Pulmonary artery endothelial cell (primary cell): ENCODE measurements around the gene CYP4A11. TPM values are rescaled to one million over a fixed set of nuclear protein-coding genes. Genes with fewer than 3 reads are reported as not detected.
"Not testable (repeated sequence)": the region's sequence is repeated elsewhere in the genome, so short reads cannot be mapped to it uniquely, and the experiment has no call there.

Source experiments
- DNase-seq: peaks from one replicate; pipeline ENCODE4 v3.0.0-alpha.2; 2011; ENCODE audit warnings: low read depth, low spot score
- total RNA-seq: library from RNA; depleted of rRNA; stranded (reverse); fragments of >200 nt; gene quantifications from 2 replicates; pipeline ENCODE4 v1.2.3, GENCODE V29; 2014

CYP4A11 gene, protein sequence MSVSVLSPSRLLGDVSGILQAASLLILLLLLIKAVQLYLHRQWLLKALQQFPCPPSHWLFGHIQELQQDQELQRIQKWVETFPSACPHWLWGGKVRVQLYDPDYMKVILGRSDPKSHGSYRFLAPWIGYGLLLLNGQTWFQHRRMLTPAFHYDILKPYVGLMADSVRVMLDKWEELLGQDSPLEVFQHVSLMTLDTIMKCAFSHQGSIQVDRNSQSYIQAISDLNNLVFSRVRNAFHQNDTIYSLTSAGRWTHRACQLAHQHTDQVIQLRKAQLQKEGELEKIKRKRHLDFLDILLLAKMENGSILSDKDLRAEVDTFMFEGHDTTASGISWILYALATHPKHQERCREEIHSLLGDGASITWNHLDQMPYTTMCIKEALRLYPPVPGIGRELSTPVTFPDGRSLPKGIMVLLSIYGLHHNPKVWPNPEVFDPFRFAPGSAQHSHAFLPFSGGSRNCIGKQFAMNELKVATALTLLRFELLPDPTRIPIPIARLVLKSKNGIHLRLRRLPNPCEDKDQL
- not detected in 2 replicates for total RNA-seq

DNA sequence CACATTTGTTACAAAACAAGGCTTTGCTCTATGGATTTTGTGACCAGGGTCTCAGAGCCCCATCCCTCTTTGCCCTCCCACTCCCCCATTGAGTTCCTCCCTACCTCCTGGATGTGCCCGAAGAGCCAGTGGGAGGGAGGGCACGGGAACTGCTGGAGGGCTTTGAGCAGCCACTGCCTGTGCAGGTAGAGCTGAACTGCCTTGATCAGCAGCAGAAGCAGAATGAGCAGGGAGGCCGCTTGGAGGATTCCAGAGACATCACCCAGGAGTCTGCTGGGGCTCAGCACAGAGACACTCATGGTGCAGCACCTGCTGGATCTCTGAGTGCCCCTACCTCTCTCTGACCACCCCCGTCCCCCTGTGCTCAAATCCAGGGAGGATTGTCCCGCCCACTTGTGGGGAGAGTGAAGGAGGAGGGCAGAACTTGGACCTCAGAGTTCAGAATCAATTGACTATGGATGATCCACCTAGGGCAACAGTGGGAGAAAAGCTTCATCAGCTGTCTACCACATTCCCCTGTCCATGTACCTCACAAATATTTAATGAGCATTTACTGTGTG is at the start of gene CYP4A11:
TSS of gene CYP4A11 (minus strand) at position 342 of the 560 bp plus-strand sequence. CDS start at position 299, 43 bp downstream.
- no peak for DNase-seq

DNA sequence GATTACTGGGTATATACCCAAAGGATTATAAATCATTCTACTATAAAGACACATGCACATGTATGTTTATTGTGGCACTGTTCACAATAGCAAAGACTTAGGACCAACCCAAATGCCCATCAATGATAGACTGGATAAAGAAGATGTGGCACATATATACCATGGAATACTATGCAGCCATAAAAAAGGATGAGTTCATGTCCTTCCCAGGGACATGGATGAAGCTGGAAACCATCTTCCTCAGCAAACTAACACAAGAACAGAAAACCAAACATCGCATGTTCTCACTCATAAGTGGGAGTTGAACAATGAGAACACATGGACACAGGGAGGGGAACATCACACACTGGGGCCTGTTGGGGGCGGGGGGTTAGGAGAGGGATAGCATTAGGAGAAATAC is 49.3 kb upstream of the CYP4A11 start:
- not testable (repeated sequence) for DNase-seq

DNA sequence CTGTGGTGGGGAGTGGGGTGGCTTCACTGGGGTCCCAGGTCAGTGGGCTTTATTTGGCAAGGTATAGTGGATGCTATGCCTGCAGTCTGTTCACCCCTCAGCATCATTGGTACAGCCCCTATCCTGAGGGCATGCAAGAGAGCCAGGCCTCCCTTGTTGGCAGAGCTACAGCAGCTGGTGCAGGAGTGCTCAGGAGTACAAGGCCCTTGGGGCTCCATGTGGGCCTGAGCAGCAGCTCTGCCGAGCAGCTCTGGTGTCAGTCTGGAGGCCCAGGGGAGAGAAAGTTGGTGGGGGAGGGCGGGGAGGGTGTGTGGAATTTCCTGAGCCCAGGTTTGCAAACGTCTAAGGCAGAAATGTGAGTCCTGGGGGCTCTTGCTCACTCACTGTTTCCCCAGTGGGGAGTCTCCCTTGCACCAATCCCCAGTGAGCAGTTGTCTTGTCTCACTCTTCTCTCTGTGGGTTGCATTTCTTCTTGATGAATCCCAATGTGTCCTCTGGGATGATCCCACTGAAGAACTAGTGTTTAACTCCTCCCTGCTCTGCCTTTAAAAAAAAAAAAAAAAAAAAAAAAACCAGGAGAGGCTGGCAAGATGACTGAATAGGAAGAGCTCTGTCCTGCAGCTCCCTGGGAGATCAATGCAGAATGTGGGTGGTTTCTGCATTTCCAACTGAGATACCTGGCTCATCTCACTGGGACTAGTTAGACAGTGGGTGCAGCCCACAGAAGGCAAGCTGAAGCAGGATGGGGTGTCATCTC is 42.7 kb upstream of the CYP4A11 start:
- DNase-seq = no peak

DNA sequence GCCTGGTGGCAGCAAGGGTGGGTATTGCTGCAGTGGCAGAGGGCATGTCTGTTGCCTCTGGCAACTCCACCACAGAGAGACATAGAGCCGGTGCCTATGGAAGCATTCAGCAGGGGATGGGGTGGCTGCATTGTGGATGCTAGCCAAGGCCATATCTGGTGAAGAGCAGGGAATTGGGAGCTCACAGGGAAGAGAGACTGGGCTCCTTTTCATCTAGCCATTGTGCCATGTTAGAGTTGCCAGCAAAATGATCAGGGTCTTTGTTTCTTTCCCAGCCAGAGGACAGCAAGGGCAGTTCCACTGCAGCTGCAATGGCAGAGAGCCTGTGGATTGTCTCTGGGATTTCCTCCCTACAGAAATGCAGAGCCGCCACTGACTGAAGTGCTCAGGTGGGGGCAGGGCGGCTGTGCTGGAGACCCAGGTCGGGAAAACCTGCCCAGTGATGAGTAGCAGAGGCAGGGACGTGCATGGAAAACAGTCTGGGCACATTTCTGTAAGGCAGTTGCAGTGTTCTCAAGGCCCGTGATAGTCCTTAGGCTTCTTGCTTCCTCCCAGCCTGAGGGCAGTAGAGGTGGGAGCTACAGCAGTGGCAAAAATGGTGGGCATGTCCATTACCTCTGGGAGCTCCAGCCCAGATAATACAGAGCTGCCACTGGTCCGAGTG is 42.0 kb upstream of the CYP4A11 start:
- no peak for DNase-seq

DNA sequence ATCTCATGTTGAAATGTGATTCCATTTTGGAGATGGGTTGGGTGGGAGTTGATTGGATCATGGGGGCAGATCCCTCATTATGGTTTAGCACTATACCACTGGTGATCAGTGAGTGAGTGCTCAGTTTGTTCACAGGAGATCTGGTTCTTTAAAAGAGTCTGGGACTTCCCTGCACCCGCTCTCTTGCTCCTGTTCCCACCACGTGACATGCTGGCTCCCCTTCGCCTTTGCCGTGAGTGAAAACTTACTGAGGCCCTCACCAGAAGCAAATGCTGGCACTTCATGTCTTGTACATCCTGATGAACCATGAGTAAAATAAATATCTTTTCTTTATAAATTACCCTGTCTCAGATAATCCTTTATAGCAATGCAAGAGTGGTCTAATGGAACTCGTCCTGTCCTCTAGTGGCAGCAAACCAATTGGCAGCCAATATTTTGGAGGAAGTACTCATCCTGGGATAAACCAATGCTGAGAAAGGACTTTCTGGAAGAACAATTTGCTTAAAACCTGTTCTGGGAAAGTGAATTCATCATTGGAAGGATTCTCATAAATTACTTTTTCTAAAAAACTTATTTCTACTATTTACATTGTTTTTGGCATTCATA is 27.8 kb upstream of the CYP4A11 start:
- no peak for DNase-seq

DNA sequence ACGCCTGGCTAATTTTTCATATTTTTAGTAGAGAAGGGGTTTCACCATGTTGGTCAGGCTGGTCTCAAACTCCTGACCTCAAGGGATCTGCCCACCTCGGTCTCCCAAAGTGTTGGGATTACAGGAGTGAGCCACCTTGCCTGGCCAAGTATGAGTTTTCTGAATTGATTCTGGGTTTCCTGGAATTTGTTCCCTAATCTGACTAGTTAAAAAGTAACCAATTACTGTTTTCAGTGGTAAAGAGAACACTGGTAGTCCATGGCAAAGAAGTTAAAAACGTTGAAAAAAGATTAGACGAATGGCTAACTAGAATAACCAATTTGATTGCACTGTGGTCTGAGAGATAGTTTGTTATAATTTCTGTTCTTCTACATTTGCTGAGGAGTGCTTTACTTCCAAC is 21.0 kb upstream of the CYP4A11 start:
- DNase-seq = not testable (repeated sequence)

DNA sequence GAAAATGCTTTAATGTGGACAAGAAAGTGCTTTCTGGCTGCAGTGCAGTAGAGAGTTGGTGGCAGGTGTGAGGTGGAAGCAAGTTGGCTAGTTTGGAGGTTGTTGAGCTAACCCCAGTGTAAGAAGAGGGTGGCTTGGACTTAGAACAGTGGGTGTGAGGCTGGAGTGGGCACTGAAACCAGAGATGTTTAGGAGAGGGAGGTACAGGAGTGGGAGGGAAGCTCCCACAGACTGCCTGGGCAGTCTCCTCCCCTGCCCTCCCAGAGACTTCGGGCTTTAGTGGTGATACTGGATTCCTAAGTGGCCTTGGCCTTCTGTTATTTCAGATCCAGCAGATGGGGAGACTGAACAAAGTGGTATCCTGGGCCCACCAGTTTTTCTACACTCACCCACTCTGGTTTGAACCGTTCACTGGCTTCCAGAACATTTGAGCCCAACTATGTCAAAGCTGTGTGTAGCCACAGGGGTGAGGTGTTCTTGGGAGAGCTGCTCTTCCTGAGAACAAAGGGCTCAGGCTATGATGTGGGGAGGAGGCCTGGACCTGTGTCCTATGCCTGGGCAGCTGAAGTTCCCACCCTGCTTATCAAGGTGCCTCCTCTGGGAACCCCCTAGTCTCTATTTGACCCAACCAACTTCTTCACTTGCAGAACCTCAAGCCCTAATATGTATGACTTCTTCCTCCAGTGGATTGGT is 19.9 kb upstream of the CYP4A11 start:
- no peak for DNase-seq

DNA sequence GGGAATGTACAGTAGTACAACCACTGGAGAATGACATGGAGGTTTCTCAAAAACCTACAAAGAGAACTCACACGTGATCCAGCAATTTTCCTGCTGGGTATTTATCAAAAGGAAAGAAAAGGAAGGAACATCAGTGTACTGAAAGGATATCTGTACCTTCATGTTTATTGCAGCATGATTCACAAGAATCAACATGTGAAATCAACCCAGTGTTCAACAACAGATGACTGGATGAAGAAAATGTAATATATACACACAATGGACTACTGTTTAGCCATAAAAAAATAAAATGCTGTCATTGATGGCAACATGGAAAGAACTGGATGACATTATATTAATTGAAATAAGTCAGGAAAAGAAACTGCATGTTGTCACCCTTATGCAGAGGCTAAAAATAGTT is 19.0 kb upstream of the CYP4A11 start:
- no peak for DNase-seq

DNA sequence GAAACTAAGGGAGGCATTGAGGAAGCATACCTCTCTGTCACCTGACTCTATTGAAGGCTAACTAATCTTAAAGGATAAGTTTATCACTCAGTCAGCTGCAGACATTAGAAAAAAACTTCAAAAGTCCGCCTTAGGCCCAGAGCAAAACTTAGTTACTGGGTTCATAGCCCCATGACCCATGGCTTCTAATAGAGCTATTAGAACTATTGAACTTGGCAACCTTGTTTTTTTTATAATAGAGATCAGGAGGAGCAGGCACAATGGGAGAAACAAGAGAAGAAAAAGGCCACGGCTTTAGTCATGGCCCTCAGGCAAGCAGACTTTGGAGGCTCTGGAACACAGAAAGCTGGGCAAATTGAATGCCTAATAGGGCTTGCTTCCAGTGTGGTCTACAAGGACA is 13.8 kb upstream of the CYP4A11 start:
- DNase-seq = not testable (repeated sequence)

DNA sequence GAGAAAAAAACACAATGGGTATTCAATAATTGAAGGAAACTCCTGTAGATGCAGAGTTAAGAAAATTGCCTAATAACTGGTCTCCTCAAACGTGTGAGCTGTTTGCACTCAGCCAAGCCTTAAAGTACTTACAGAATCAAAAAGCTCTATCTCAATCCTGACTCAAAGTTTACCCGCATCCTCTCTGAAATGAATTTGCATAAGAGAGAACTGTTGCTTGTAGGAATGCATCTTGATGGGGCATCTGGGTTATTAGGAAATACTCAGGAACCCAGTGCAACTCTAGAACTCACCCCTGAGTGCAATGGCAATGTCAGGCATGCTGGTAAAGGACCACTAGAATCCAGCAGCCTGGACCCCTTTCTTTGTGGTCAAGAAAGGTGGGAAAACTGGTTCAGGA is 12.6 kb upstream of the CYP4A11 start:
- not testable (repeated sequence) for DNase-seq

DNA sequence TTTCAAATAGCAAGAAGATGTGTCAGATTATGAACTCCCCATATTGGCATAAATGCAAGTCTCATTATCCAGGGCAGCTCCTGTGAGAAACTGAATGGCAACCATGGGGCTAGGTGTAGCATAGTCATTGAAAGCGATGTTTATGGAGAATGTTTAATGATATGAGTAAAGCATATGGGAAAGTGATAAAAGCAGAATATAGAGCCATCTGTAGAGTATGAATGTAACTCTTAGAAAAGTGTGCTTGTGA is 8.1 kb upstream of the CYP4A11 start:
- DNase-seq = not testable (repeated sequence)

DNA sequence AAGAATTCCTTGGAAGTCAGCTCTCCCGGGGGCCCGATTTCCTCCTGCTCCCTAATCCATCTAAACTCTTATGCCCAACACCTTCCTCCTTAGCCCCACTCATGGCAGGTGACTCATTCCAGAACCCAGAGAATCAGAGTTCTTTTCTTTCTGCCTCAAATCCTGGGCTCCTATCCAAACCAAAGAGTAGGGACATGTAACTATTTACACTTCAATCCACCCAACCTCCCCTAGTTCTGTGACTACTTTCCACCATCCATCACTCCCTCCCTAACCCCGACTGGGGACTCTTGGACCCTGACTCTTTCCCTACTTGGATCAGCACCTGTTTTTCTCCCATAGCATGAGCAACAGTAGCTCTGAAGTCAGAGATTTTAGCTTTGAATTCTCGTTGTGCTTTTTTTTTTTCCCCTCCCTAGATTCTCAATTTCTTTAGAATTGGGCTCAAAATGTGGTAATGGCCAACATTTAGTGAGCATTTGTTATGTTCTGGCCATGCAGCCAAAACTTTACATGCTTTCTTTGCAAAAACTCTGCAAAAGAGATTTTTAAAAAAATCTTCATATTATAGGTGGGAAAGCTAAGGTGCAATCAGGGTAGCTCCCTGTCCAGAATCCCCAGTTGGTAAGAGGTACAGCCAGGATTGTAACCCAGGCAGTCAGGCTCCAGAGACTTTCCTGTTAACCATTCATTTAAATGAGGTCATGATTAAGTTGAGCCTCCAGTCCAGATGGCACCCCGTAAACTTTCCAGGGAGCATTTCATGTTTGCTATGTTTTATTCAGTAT is 7.5 kb upstream of the CYP4A11 start:
- DNase-seq = no peak

DNA sequence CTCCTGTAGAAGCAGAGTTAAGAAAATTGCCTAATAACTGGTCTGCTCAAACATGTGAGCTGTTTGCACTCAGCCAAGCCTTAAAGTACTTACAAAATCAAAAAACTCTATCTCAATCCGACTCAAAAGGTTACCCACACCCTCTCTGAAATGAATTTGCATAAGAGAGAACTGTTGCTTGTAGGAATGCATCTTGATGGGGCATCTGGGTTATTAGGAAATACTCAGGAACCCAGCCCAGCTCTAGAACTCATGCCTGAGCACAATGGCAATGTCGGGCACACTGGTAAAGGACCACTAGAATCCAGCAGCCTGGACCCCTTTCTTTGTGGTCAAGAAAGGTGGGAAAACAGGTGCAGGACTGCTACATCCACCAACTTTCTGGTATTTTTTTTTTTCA is 6.4 kb upstream of the CYP4A11 start:
- DNase-seq = not testable (repeated sequence)

DNA sequence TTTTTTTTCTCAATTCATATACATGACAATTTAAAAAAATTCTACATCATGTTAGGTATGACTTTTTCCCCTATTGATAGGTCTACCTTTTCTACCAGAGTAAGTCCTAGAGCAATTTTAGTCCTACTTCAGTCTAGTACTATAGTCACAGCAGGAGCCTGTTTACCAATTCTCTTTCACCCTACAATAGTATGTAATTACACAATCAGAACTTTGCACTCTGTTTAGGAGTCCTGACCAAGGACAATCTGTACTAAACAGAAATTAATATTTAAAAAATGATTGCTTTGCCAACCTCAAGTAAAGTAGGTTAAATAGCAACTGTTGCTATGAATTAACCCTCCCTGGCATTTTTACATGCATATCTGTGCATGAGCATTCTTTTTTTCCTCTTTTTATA is 810 bp upstream of the CYP4A11 start:
- DNase-seq = no peak

DNA sequence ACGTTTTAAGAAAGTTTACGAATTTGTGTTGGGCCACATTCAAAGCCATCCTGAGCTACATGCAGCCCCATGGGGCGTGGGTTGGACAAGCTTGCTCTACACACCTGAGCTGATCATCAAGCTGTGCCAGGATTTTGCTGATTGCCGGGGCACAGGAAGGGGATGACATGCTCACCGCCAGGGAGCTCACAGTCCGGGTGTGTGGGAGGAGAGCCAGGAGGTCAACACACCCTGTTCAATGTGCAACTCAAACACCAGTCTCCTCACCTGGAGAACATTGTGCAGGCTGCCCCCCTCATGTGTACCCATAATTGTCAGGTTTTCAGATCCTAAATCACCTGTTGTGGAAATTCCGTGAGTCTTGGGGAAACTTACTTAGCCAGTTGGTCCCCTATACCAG is 969 bp downstream of the CYP4A11 start:
- DNase-seq = no peak

DNA sequence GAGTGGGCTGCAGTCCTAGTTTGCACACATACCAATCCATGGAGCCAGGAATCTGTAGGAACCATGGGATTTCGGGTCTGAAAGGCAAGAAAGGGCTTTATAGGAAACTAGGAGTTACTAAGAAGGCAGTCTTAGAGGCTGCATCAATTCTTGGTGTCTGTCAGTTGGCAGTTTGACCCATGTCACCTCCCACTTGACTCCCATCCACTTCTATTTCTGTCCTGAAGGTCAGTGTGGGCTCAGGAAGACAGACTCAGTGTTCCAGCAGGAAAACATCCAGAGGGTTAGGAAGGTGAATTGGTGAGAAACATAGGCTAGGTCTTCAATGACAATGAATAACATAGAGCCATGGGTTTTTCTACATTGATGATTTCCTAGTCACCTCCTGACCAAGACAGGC is 4.0 kb downstream of the CYP4A11 start:
- no peak for DNase-seq

DNA sequence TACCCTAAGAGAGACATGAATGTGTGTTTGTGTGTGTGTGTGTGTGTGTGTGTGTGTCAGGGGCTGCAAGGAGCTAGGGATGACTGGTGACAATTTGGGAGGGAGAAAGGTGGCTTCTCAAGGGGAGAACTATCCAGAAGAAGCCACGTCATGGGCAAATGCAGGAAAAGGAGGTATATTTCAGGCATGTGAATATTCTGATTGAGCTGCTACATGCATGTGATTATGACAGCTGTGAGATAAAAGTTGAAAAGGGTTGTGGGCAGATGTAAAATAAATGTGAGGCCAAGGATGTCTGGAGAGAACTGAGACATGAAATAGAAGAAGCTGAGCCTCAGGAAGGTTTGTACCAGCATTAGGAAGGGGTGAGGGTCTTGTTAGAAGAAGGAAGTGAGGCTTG is 4.5 kb downstream of the CYP4A11 start:
- no peak for DNase-seq

DNA sequence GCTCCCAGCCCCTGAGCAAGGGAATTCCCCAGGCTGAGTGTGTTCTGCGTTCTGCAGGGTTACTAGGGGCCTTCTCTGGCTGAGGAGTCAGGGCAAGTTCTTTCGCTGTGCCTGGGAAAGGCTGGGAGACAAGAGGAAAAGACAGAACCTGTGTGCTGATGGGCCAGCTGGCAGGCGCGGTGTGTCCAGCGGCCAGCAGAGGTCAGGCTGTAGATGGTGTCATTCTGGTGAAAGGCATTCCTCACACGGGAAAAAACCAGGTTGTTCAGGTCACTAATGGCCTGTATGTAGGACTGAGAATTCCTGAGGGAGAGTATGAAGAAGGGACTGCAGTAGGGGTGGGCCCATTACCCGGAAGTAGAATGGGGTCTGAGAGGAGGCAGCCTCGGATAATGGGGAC is 6.4 kb downstream of the CYP4A11 start:
- not testable (repeated sequence) for DNase-seq

DNA sequence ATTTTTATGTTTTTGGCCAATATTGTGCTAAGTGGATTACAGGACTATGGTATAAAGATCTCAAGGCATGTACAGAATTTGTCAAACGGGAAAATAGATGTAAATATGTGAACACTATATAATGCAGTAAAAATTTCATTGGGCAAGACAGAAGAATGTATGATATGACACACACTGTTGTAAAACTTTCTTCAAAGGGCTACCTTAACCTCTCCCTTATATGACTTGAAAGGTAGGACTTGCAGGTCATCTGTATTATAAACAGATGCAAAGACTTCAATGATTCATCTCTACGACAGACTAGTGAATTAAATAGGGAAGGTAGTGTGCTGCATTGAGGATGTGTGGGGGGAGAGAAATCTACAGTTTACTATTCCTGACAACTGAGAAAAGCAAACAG is 9.3 kb downstream of the CYP4A11 start:
- not testable (repeated sequence) for DNase-seq

DNA sequence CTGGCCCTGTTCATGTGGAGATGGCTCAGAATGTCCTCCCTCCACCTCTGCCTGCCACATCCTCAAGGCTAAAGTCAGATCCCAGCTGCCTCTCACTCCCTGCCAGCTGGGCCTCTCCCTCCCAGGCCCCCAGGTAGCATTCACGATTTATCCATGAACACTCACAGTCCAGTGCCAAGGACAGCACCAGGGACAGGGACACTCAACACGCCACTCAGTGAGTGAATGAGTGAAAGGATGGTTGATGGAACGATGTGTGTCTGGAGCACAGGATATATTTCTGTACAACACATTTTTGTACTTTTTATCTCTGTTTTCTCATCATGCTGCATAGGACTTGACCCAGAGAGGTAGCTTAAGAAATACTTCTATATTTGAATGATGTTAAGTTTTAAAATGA is 10.1 kb downstream of the CYP4A11 start:
- no peak for DNase-seq
